SU-DHL-6 (cell line): ENCODE results near the gene CAGE1.

ENCODE experiments used
- CTCF ChIP-seq: fragments of 200-600 bp; sonication (generic); IDR thresholded peaks from one replicate; pipeline ENCODE4 v1.5.1; 2017; ENCODE audit warnings: antibody characterized with exemption, mild to moderate bottlenecking, low read length, moderate library complexity; ENCODE audit not compliant: insufficient read depth, poor library complexity, severe bottlenecking
- EZH2phosphoT487 ChIP-seq: fragments of 200-600 bp; sonication (generic), shearing (Covaris generic); conservative IDR thresholded peaks from 2 replicates; pipeline ENCODE4 v1.6.1; 2018; ENCODE audit warnings: mild to moderate bottlenecking, antibody characterized with exemption, low read length, moderate library complexity, mixed read lengths

- no peak for TF ChIP-seq CTCF
- no peak for TF ChIP-seq EZH2phosphoT487
Observed at GRCh38 chr6:7438011-7438410, 48.5 kb upstream of the CAGE1 start.
